GM19025 (cell line): ENCODE results near the gene A2M.

ENCODE experiments used
- ATAC-seq: cut with Tn5 transposase; IDR thresholded peaks from one replicate; pipeline ENCODE4 v1.9.1; 2021; ENCODE audit warnings: mild to moderate bottlenecking, low read depth, moderate library complexity; ENCODE audit not compliant: unreplicated experiment

The A2M gene

GRCh38 chr12:9043766-9044165 lies 72.0 kb downstream of the A2M start:
- ATAC-seq: no peak

GRCh38 chr12:9041321-9041720 lies 74.4 kb downstream of the A2M start:
- no peak for ATAC-seq

GRCh38 chr12:9040484-9041186 lies 75.1 kb downstream of the A2M start:
- ATAC-seq: no peak

- ATAC-seq: no peak
These were observed 76.2 kb downstream of the A2M start for GRCh38 chr12:9039397-9039977.

GRCh38 chr12:9037431-9037830 lies 78.3 kb downstream of the A2M start:
- ATAC-seq: no peak

- no peak for ATAC-seq
These were observed 79.5 kb downstream of the A2M start for GRCh38 chr12:9036227-9036626.

GRCh38 chr12:9034095-9034494 lies 81.6 kb downstream of the A2M start:
- no peak for ATAC-seq

- ATAC-seq: no peak
These were observed 82.3 kb downstream of the A2M start for GRCh38 chr12:9033265-9033887.

- ATAC-seq: no peak
These were observed 83.3 kb downstream of the A2M start for GRCh38 chr12:9032202-9032964.

- no peak for ATAC-seq
These were observed 84.9 kb downstream of the A2M start for GRCh38 chr12:9030776-9031175.

GRCh38 chr12:9027161-9028059 lies 88.3 kb downstream of the A2M start:
- no peak for ATAC-seq

- ATAC-seq: no peak
These were observed 91.2 kb downstream of the A2M start for GRCh38 chr12:9024512-9024911.

GRCh38 chr12:9022592-9022991 lies 93.1 kb downstream of the A2M start:
- ATAC-seq: no peak
